Fibroblast of lung (primary cell): ENCODE data around the gene RTN3. TPM values are rescaled to one million over a fixed set of nuclear protein-coding genes. Genes with fewer than 3 reads are reported as not detected.

ENCODE experiments used
- DNase-seq, 2 donors: peaks; one replicate each; pipeline versions ENCODE4 v3.0.0 to v3.0.0-alpha.2; 2010; ENCODE audit warnings: low read depth in 2 of 2
- H2AFZ ChIP-seq: 2 replicates; pipeline ENCODE4 v1.5.1; 2012; ENCODE audit warnings: low read length, control low read depth, inconsistent platforms
- H3K27ac ChIP-seq: 2 replicates; pipeline ENCODE4 v1.5.1; 2011; ENCODE audit warnings: low read length, control low read depth; ENCODE audit not compliant: insufficient read depth
- H3K27me3 ChIP-seq: 2 replicates; pipeline ENCODE4 v1.5.1; 2011; ENCODE audit warnings: mild to moderate bottlenecking, low read length; ENCODE audit not compliant: control insufficient read depth, insufficient read depth
- H3K36me3 ChIP-seq: 2 replicates; pipeline ENCODE4 v1.5.1; 2011; ENCODE audit warnings: low read length; ENCODE audit not compliant: control insufficient read depth, insufficient read depth
- H3K4me1 ChIP-seq: 2 replicates; pipeline ENCODE4 v1.5.1; 2011; ENCODE audit warnings: low read length; ENCODE audit not compliant: control insufficient read depth, insufficient read depth; ENCODE audit errors: extremely low read depth
- H3K4me2 ChIP-seq: 2 replicates; pipeline ENCODE4 v1.5.1; 2011; ENCODE audit warnings: low read length, control low read depth; ENCODE audit not compliant: insufficient read depth; ENCODE audit errors: extremely low read depth
- H3K4me3 ChIP-seq, 4 experiments: fragments of 200-600 bp in 1 of 4; sonication (generic) in 1 of 4; replicated peaks in 1 of 4; 2 replicates each; pipeline ENCODE4 v1.5.1; 2011 to 2016; ENCODE audit warnings: low read length in 4 of 4, low read depth in 3 of 4, mild to moderate bottlenecking in 3 of 4, control low read depth in 2 of 4, inconsistent platforms in 1 of 4, mixed read lengths in 1 of 4; ENCODE audit not compliant: insufficient read depth in 1 of 4; ENCODE audit errors: control extremely low read depth in 1 of 4
- H3K79me2 ChIP-seq: 2 replicates; pipeline ENCODE4 v1.5.1; 2012; ENCODE audit warnings: mild to moderate bottlenecking, low read length, inconsistent platforms; ENCODE audit not compliant: control insufficient read depth, insufficient read depth
- H3K9ac ChIP-seq: 2 replicates; pipeline ENCODE4 v1.5.1; 2011; ENCODE audit warnings: mild to moderate bottlenecking, low read length, control low read depth; ENCODE audit not compliant: insufficient read depth
- H3K9me3 ChIP-seq: 2 replicates; pipeline ENCODE4 v1.5.1; 2012; ENCODE audit warnings: low read depth, low read length; ENCODE audit not compliant: control insufficient read depth, insufficient read depth
- H4K20me1 ChIP-seq: 2 replicates; pipeline ENCODE4 v1.5.1; 2011; ENCODE audit warnings: low read length; ENCODE audit not compliant: control insufficient read depth, insufficient read depth; ENCODE audit errors: extremely low read depth
- CTCF ChIP-seq, 2 donors: IDR thresholded peaks in 1 of 2; conservative IDR thresholded peaks in 1 of 2; 1 replicate in 1 of 2; 2 replicates in 1 of 2; pipeline ENCODE4 v1.5.1; 2011 to 2012; ENCODE audit warnings: low read length in 2 of 2, control low read depth in 1 of 2, inconsistent platforms in 1 of 2, low read depth in 1 of 2, mild to moderate bottlenecking in 1 of 2
- EZH2 ChIP-seq: IDR thresholded peaks from 2 replicates; pipeline ENCODE4 v1.5.1; 2012; ENCODE audit warnings: low read length, control low read depth, mild to moderate bottlenecking; ENCODE audit errors: missing control alignments
- polyA plus RNA-seq, 2 donors: library from polyadenylated mRNA; depleted of rRNA in 1 of 2; stranded (reverse) in 1 of 2; unstranded in 1 of 2; fragments of >200 nt; gene quantifications; 2 replicates each; pipeline ENCODE4 v1.2.1, GENCODE V29; 2011 to 2012; ENCODE audit warnings: missing spikeins in 1 of 2
- total RNA-seq: library from RNA; depleted of rRNA; stranded (reverse); fragments of >200 nt; gene quantifications from 2 replicates; pipeline ENCODE4 v1.2.1, GENCODE V29; 2014

The RTN3 gene
- total and polyA plus RNA-seq, 2 donors (not counting 1 experiment from before 2014, with no cell fraction given), result 93.3 to 167 TPM

GRCh38 chr11:63793161-63793560 is 111.9 kb downstream of the RTN3 start:
- no peaks in the 10 kb centered on the region for H3K9me3 ChIP-seq
- H3K27ac ChIP-seq, result no peak overlapping the region
- H3K4me3 ChIP-seq, result no peak overlapping the region
- no peaks in the 10 kb centered on the region for H3K27me3 ChIP-seq
- no peaks in the 10 kb centered on the region for H3K4me1 ChIP-seq
- H2AFZ ChIP-seq, result no peak overlapping the region
- H3K4me2 ChIP-seq, result no peak overlapping the region
- no peak for TF ChIP-seq EZH2
- TF ChIP-seq CTCF (conservative IDR thresholded peaks at IDR 0.05 in 1 of 2, IDR thresholded peaks at IDR 0.05 in 1 of 2; ENCODE audit: low read depth in 1 of 2, low read length in 2 of 2), result no peak
- H4K20me1 ChIP-seq, result no peaks in the 10 kb centered on the region
- H3K36me3 ChIP-seq, result no peaks in the 10 kb centered on the region
- H3K9ac ChIP-seq, result no peak overlapping the region
- no peak for DNase-seq
- no peaks in the 10 kb centered on the region for H3K79me2 ChIP-seq

GRCh38 chr11:63795066-63795465 is 113.8 kb downstream of the RTN3 start:
- Histone ChIP-seq H3K27ac (no peak overlapping the region), H3K4me3 (no peak overlapping the region), H3K79me2 (no peaks in the 10 kb centered on the region), H3K27me3 (no peaks in the 10 kb centered on the region), H3K9me3 (no peaks in the 10 kb centered on the region), H4K20me1 (no peaks in the 10 kb centered on the region), H2AFZ (no peak overlapping the region), H3K4me1 (no peaks in the 10 kb centered on the region), H3K36me3 (no peaks in the 10 kb centered on the region), H3K9ac (no peak overlapping the region), H3K4me2 (no peak overlapping the region)
- TF ChIP-seq EZH2, result no peak
- no peak for TF ChIP-seq CTCF (conservative IDR thresholded peaks at IDR 0.05 in 1 of 2, IDR thresholded peaks at IDR 0.05 in 1 of 2; ENCODE audit: low read depth in 1 of 2, low read length in 2 of 2)
- DNase-seq, result no peak

- DNase-seq, result no peak
- H3K4me1 ChIP-seq, result peaks cover 4% of the 10 kb centered on the region
- no peaks in the 10 kb centered on the region for H3K36me3 ChIP-seq
- H2AFZ ChIP-seq, result no peak overlapping the region
- no peaks in the 10 kb centered on the region for H4K20me1 ChIP-seq
- no peak overlapping the region for H3K27ac ChIP-seq
- TF ChIP-seq EZH2 (no peak), CTCF (conservative IDR thresholded peaks at IDR 0.05 in 1 of 2, IDR thresholded peaks at IDR 0.05 in 1 of 2; ENCODE audit: low read depth in 1 of 2, low read length in 2 of 2) (no peak)
- H3K9me3 ChIP-seq, result no peaks in the 10 kb centered on the region
- no peak overlapping the region for H3K4me3 ChIP-seq
- no peaks in the 10 kb centered on the region for H3K27me3 ChIP-seq
- no peak overlapping the region for H3K4me2 ChIP-seq
- no peak overlapping the region for H3K9ac ChIP-seq
- H3K79me2 ChIP-seq, result no peaks in the 10 kb centered on the region
Observed at GRCh38 chr11:63800921-63801320, 119.6 kb downstream of the RTN3 start.
